H7 (cell line): ENCODE data around the gene IFT22. TPM values are rescaled to one million over a fixed set of nuclear protein-coding genes. Genes with fewer than 3 reads are reported as not detected.
A peak's percentile ranks its signal among the peaks of the same experiment; 100 is the strongest.
"Not testable (repeated sequence)": the region's sequence is repeated elsewhere in the genome, so short reads cannot be mapped to it uniquely, and the experiment has no call there.

Experiments used
- DNase-seq: peaks from one replicate; pipeline ENCODE4 v3.0.0; 2012
- H3K27me3 ChIP-seq: 2 replicates; pipeline ENCODE4 v1.6.0; 2011; ENCODE audit warnings: mild to moderate bottlenecking, low read length; ENCODE audit not compliant: control insufficient read depth, insufficient read depth
- H3K36me3 ChIP-seq: replicated peaks from 2 replicates; pipeline ENCODE4 v1.5.1; 2011; ENCODE audit warnings: low read length; ENCODE audit not compliant: control insufficient read depth, insufficient read depth
- H3K4me3 ChIP-seq: 2 replicates; pipeline ENCODE4 v1.5.1; 2011; ENCODE audit warnings: low read depth, mild to moderate bottlenecking, control low read depth, low read length, moderate library complexity; ENCODE audit not compliant: insufficient read depth
- total RNA-seq: library from RNA; depleted of rRNA; stranded (reverse); fragments of >200 nt; shearing (Covaris generic); gene quantifications from 2 replicates; pipeline ENCODE4 v1.2.3, GENCODE V29; 2014; rRNA removed

IFT22 gene
- 19.8 and 27.4 TPM in 2 replicates for total RNA-seq

GRCh38 chr7:101321491-101322401 lies at the start of gene IFT22:
IFT22 (minus strand) TSS chr7:101321812; CDS start chr7:101321709, 103 bp downstream.
- DNase-seq = peak; percentile 97
- H3K27me3 ChIP-seq = no peaks in the 10 kb centered on the region
- H3K4me3 ChIP-seq = peak within 1 kb of the TSS; percentile 84
- no peaks in the 10 kb centered on the region; the same call in 1 of the 2 replicates for H3K36me3 ChIP-seq

DNA sequence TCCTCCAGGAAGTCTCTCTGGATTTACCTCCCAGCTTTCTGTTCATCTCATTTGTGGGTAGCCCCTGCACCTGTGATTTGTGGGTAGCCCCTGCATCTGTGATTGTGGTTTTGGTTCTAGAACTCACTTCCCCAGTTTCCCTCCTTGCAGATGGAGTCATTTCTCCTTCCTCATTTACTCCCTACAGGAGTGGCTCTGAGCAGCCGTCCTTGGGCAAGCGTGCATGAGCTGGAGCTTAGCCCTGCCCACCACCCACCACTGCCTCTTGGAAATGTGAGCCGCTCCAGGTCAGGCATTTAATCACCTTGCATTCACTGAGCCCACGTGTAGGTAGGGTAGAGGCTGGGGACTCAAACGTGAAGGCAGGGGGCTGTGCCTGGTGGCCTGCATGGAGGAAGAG lies 49.2 kb upstream of the IFT22 start:
- Histone ChIP-seq H3K4me3 (no peak overlapping the region), H3K27me3 (no peaks in the 10 kb centered on the region), H3K36me3 (peaks cover 3% of the 10 kb centered on the region; the same call in 1 of the 2 replicates)
- no peak for DNase-seq

DNA sequence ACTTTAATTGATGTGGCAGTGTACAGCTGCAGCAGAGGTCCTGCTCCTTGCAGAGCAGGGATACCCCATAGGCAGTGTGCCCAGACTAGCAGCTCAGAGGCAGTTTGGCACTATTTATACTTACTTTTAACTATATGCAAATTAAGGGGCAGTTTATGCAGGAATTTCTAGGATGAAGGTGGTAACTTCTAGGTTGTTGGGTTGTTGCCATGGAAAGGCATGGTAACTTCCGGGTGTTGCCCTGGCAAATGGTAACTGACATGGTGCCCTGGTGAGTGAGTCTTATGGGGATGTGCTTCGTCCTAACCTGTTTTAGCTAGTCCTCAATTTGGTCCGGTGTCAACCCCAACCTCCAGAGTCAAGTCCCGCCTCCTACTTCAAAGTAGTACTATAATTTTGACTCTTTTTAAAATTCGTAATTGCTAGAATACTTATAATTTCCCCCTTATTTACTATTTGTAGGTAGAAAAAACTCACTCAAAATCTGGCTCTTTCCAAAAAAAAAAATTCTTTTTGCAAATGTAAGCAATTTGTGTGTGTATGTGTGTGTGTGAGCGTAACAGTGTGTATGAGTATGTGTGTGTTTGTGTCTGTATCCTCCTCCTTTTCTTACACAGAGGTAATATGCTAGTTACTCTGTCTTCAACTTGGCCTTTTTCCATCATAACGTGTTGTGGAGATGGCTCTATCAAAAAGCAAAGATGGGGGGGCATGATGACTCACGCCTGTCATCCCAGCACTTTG lies 47.0 kb upstream of the IFT22 start:
- DNase-seq = no peak
- Histone ChIP-seq H3K27me3 (no peaks in the 10 kb centered on the region), H3K4me3 (no peak overlapping the region), H3K36me3 (no peaks in the 10 kb centered on the region; the same call in 1 of the 2 replicates)

DNA sequence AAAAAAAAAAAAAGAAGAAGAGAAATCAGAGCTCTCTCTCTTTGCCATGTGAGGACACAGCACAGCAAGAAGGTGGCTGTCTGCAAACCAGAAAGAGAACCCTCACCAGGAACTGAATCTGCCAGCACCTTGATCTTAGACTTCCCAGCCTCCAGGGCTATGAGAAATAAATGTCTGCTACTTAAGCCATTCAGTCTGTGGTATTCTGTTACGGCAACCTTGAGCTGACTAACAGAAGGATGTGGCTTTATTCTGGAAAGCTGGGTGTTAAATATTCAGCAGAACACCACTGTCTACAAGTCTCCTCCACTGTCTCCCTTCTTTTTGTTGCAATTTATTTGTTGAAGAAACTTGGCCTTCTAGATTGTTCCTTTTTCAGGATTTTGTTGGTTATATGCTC lies 46.1 kb upstream of the IFT22 start:
- no peak for DNase-seq
- Histone ChIP-seq H3K36me3 (no peaks in the 10 kb centered on the region; the same call in 1 of the 2 replicates), H3K27me3 (no peaks in the 10 kb centered on the region), H3K4me3 (no peak overlapping the region)

DNA sequence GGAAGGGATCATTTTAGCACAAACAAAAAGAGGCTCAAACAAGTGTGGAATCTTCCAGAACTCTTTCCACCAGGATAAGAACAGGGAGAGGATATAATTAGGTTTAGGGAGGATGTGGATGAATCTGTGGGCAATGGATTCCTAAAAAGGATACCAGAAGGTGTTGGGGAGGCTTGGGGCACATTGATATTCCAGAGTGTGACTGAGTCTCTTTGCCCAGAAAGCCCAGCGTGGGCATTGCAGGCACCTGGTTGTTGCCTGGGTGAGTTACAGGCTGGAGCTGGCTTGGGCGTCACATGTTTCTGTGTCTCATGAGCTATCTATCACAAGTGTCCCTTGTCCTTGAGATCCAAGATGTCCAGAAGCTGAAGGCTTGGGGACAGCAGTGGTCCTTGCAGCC lies 44.3 kb upstream of the IFT22 start:
- peaks cover 4% of the 10 kb centered on the region for H3K27me3 ChIP-seq
- DNase-seq = no peak
- H3K4me3 ChIP-seq = no peak overlapping the region
- H3K36me3 ChIP-seq = no peaks in the 10 kb centered on the region; the same call in 1 of the 2 replicates

DNA sequence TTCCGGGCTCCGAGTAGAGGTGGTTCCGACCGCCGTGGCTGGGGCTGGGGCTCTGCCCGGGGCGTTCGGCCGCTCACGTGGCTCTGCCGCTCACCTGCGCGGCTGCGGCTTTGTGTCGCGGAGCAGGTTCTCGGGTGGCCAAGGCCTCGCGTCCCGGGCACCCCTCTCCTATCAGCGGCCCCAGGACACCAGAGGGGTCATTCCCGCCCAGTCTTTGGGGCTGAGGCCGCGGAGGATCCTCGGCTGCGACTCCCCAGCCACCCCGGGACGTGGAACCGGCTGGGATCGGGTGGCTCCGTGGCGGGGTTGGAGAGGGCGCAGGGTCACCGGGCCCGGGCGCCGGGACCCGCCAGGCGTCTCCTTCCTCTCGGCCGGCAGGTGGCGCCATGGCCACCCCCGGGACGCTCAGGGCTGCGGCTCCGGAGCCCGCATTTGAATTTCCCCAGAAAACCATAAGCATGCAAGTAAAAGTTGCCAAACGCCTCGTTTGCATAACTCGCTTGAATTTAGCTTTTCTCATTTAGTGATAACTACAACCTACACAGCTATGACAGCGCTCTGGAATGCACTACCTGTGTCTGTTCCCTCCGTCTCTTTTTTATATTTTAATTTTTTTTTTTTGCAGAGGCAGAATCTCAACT lies 42.2 kb upstream of the IFT22 start:
- no peaks in the 10 kb centered on the region for H3K36me3 ChIP-seq
- H3K4me3 ChIP-seq = peak overlapping the region; percentile 91
- H3K27me3 ChIP-seq = peaks cover 4% of the 10 kb centered on the region
- DNase-seq = peak; percentile 97

- Histone ChIP-seq H3K27me3 (peaks cover 4% of the 10 kb centered on the region), H3K36me3 (no peaks in the 10 kb centered on the region), H3K4me3 (peak overlapping the region; percentile 91)
- no peak for DNase-seq
These were observed 41.7 kb upstream of the IFT22 start for GRCh38 chr7:101363196-101363733.

GRCh38 chr7:101362334-101363195 lies 41.0 kb upstream of the IFT22 start, which contains the start of gene COL26A1:
COL26A1 (plus strand) TSS chr7:101362875; CDS start chr7:101363033, 158 bp downstream.
- Histone ChIP-seq H3K4me3 (peak within 1 kb of the TSS; percentile 91), H3K27me3 (peaks cover 4% of the 10 kb centered on the region), H3K36me3 (no peaks in the 10 kb centered on the region)
- peak; percentile 96 for DNase-seq

DNA sequence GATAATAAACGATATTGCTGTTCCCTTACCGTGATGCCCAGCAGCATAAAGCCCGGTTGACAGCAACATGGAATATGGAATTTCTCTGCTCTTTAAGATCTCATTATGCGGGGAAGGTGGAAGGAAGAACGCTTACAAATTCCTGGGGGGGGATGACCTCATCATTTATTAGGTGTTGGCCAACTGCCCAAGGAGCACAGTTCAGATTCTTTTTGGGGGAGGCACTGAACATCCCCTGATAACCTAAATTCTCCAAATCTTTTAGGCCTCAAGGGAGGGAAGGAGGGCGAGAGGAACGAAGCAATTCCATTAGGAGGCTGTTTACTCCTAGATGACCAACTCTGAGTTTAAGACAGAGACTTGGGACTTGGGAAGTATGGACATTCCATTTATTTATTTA lies 35.8 kb upstream of the IFT22 start:
- no peak for DNase-seq
- Histone ChIP-seq H3K36me3 (no peaks in the 10 kb centered on the region), H3K4me3 (no peak overlapping the region), H3K27me3 (peaks cover 2% of the 10 kb centered on the region)

- no peak for DNase-seq
- Histone ChIP-seq H3K36me3 (no peaks in the 10 kb centered on the region), H3K27me3 (no peaks in the 10 kb centered on the region), H3K4me3 (no peak overlapping the region)
These were observed 31.3 kb upstream of the IFT22 start for GRCh38 chr7:101352920-101353308.

DNA sequence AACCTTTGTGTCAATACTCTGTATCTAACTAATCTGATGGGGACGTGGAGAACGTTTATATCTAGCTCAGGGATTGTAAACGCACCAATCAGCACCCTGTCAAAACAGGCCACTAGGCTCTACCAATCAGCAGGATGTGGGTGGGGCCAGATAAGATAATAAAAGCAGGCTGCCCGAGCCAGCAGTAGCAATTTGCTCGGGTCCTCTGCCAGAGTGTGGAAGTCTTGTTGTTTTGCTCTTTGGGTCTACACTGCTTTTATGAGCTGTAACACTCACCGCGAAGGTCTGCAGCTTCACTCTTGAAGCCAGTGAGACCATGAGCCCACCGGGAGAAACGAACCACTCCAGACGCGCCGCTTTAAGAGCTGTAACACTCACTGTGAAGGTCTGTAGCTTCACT lies 27.7 kb upstream of the IFT22 start:
- H3K27me3 ChIP-seq, H3K4me3 ChIP-seq, DNase-seq, H3K36me3 ChIP-seq: not testable (repeated sequence)

DNA sequence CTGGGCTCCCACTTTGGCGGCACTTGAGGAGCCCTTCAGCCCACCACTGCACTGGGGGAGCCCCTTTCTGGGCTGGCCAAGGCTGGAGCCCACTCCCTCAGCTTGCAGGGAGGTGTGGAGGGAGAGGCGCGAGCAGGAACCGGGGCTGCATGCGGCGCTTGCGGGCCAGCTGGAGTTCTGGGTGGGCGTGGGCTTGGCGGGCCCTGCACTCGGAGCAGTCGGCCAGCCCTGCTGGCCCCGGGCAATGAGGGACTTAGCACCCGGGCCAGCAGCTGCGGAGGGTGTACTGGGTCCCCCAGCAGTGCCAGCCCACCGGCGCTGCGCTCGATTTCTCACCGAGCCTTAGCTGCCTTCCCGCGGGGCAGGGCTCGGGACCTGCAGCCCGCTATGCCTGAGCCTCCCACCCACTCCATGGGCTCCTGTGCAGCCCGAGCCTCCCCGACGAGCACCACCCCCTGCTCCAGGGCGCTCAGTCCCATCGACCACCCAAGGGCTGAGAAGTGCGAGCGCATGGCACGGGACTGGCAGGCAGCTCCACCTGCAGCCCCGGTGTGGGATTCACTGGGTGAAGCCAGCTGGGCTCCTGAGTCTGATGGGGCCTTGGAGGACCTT lies 26.9 kb upstream of the IFT22 start:
- H3K36me3 ChIP-seq = not testable (repeated sequence)

GRCh38 chr7:101347477-101347876 lies 25.9 kb upstream of the IFT22 start:
- no peak overlapping the region for H3K4me3 ChIP-seq
- no peaks in the 10 kb centered on the region for H3K36me3 ChIP-seq
- no peaks in the 10 kb centered on the region for H3K27me3 ChIP-seq
- DNase-seq = no peak

More for the DNA sequence above, 26.9 kb upstream of the IFT22 start:
- H3K27me3 ChIP-seq, DNase-seq, H3K4me3 ChIP-seq: not testable (repeated sequence)
